HG03159 (cell line): ENCODE measurements around the gene APBB1.

Experiments
- ATAC-seq: cut with Tn5 transposase; IDR thresholded peaks from one replicate; pipeline ENCODE4 v1.9.1; 2021; ENCODE audit warnings: mild to moderate bottlenecking, moderate library complexity; ENCODE audit not compliant: unreplicated experiment

APBB1 gene

DNA sequence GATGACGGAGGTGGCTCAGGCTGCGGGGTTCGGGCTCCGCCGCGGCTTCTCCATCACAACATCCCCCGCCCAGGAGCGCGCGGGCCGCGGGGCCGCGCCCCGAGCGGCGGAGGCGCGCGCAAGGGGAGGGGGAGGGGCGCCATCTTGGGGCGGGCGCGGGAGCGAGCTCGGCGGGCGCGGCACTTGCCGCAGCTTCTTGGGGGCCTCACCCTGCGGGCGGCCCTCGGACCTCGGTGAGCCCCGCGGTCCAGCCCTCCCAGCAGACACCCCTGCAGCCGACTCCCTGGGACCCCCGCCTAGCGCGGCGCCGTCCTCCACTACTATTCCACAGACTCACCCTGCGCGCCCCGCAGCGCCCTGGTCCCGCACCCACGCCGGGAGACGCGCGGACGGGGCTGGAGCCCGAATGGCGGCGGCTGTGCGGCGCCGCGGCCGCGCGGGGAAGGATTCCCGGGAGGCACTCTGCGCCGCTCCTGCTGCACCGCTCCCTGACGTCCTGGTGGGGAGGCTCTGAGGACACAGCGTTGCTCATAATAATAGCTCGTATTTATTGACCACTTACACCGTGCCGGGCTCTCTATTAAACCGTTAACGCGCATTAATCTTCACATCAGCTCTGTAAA is at the start of gene APBB1:
TSS of gene APBB1 (minus strand) at position 86 of the 623 bp plus-strand sequence. CDS start 7,747 bp downstream, outside the sequence.
- peak; percentile 50 for ATAC-seq

DNA sequence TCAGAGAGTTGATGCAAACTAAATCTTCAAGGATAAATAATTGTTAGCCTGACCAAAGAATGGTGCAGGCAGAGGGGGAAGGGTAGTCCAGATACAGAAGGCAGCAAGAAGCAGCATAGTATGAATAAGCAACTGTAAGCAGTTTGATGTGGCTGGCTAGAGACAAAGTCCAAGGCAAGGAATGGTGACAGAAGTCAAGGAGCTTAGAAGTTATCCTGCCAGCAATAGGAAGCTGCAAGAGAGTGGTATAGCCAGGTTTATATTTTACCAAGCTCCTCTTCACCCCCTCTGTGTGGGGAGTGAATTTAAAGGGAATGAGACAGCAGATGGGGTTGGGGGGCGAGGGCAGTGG is 40.2 kb upstream of the APBB1 start:
- no peak for ATAC-seq

DNA sequence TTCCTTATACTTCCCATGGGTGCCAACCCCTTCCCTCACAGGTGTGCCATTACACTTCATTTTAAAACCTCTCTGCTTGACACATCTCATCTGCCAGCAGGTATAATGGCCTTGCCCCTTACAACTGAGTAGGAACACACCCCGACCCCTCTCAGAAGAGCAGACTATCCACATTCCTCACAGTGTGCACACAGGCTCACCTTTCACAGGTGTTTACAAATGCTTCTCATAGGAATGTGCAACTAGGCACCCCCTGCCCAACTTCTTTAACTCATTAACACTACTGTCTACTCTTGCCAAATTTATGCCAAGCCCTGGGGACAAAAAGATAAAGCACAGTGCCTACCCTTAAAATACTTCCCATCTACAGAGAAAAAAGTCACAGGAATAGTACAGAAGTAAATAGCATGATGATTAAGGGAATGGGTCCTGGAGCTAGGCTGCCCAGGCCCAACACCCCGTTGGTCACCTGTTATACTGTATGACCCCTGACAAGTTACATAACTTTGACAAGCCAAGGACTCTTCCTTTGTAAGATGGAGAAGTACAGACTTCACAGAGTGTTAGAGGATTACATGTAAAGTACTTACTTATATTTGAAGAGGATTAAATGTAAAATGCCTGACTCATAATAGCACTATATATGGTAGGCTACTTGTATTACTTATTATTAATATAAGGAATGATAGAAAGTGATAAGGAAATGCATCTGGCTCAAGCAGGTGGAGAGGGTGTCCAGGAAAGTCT is 39.6 kb upstream of the APBB1 start:
- ATAC-seq, result no peak

DNA sequence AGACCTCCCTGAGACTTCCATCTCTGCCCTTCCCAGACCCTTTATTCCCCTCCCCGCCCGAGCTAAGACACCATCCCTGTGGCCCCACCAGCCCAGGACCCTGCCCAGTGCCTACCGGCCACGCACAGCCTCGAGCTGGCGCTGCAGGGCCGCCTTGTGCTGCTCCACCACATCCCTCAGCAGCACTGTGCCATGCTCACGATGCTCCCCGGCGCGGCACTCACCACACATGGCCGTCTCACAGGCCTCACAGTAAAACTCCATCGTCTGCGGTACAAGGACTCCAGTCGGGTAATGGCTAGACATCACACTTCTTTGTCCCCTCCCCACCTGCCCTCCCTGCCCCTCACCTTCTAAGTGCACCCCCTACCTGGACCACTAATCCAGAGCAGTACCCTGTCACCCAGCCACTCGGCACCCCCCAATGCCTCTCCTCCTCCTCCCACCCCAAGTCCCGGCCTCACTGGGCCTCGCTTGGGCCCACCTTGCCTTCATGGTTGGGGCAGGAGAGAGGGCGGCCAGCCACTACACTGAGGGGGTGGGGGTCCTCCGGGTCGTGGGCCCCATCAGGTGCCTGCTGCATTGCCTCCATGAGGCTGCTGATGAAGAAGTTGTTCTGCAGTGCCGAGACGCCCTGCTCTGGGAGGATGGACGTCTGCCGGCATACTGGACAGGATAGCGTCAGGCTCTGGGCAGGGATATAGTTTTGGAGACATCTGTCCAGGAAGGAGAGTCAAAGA is 38.9 kb upstream of the APBB1 start:
- no peak for ATAC-seq

DNA sequence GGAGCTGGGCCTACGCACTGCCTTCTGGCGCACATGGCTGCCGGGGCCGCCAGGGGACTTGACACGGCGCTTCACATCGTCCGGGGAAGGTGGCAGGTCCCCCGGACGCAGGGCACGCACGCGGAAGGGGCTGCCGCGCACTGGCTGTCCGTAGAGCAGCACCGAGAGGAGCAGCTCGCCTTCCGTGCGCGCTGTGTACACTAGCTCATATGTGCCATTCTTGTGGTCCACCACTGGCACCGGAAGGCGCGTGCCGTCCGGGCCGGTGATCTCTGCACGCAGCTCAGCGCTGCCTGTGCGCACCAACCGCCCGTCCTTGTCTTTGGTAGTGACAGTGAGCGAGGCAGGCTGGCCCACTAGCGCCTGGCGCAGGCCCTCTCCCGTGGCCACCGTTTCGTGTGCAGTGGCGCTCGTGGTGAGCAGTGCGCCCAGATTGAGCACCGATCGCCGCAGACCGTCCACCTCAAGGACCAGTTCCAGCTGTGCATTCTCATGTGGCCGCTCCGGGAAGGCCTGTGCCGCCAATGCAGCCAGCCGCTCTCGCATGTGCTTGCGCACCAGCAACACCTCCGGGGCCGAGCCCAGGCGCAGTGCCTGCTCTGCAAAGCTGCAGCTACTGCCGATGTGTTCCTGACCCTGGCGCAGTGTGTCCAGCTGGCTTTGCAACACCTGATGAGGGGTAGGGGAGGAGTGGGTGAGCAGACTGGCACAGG is 37.6 kb upstream of the APBB1 start:
- no peak for ATAC-seq

DNA sequence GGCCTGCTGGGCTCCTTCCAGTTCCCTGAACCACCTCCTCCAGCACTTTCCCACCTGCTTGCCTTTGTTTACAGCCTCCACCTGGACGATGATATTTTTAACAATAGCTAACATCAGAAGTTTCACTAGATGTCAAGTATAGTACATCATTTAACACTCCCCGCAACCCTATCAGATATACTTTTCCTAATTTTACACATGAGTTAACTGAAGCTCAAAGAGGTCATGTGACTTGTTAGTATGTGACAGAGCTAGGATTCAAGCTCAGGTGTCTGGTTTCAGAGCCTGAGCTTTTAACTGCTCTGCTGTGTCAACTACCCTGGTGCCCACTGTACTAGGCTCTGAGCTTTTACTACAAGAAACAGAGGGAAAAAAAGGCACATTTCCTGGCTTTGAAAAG is 36.2 kb upstream of the APBB1 start:
- no peak for ATAC-seq

DNA sequence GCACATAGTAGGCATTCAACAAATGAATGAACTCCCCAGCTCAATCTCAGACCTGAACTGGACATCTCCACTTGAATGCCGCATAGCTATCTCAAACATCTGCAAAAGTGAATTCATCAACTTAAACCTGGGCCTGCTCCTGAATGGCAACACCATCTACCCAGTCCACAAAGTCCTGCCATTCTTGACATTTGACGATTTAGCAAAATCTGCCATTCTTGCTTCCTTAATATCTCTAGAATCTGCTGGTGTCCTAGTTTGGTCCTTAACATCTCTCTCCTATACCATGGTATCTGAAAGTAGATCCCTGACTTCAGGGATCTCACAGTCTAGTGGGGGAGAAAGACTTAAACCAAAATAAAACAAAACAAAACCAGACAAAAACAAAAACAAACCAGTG is 34.3 kb upstream of the APBB1 start:
- ATAC-seq, result no peak

DNA sequence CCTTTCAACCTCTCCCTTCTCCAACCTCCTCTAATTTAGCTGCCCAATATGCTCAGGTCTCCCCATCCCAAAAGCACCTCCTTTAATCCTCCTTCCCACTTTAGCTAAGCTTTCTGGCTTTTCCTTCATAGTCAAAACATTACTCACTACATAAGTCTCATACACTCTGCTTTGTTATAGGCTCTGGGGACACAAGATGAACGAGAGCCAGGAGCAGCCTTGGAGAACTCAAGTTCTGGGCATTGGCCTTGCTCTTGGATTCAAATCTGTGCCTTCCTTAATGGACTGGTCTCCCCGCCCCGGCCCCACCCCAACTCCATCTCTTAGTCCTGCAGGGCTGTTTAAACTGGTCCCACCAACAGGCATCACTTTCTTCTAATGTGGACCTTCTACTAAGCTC is 33.3 kb upstream of the APBB1 start:
- ATAC-seq, result no peak

DNA sequence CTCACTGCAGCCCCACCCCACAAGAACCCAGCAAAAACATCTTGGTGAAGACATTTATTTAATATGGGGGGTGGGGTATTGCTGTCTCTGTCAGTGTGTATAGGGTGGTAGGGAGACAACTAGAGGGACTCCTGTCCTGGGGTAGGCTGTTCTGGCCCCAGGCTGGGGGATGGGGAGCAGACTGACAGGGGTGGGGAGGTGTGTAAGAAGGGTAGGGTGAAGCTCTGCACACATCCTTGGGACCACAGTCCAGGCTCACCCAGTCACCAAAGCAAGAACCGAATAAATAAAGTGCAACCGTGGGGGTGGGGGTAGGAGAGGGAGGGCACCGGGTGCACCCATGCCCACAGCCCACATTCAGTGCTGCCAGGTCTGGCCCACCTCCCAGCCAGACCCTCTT is 29.7 kb upstream of the APBB1 start:
- no peak for ATAC-seq

DNA sequence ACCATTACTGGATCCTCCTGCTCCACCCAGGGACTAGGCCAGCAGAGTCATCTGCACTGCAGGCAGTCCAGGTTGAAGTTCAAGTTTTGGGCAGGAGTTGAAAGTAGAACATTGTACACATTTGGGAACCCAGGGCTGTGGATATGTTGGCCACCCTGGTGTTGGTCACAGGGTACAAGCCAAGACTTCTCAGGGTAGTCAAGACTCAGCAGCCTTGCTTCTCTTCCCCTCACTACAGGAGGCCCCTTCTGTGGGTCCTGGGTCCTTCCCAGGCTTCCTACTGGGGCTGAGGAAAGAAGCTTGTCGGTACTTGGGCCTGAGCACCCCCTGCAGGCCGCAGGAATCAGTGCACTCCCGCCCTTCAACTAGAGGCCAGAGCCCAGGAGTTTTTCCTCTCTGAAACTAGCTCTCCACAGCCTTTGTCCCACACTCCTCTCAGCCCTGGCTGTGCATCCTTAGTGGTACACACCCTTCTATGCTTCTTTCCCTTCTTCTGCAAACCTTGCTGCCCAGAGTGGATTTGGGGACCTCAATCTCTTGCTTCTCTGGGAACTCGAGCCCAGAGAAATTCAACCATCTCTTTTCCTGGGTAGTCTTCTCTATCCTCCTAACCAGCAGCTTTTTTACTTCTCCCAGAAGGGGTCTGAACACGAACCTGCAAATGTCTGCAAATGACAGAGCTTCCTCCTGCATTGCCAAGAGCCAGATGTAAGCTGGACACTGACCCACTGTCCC is 24.5 kb upstream of the APBB1 start:
- ATAC-seq, result peak; percentile 85

DNA sequence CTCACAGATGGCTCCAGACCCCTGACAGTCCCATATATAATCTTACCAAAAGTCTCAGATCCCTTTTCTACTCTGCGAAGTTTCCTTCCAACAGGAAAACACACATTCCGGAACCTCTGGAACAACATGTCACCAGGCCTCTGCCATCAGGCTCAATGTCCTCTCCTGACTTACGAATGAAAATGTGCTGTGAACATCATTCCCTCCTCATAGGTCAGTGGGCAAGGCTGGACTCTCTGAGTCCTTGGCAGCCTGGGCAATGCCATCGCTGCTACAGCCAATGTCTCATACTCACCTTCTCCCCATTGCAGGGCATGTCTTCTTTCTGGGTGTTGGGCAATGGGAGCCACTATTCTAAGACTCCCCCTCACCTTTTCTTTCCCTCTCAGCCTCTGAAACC is 23.5 kb upstream of the APBB1 start:
- no peak for ATAC-seq

DNA sequence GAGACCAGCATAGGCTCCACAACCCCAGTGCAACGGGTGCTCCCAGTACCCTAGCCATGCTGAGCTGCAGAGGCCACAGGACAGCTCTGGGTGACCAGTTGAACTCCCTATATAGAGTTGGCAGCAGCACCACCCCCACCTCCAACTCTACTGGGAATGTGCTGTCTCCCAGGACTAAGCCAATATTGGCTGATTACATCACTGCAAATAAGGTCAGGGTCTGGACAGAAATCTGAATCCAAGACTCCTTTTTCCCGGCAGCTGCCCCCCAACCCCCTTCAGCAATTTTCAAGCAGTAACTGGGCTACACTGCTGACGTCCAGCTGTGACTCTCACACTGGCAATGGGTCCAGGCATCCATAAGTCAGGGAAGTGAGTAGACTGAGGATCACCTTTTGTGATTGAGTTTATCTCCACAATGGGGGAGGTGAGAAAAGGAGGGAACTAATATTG is 22.0 kb upstream of the APBB1 start, which contains the start of gene HPX:
TSS of gene HPX (minus strand) at position 82 of the 453 bp plus-strand sequence. CDS start at position 58, 24 bp downstream.
- ATAC-seq, result no peak

DNA sequence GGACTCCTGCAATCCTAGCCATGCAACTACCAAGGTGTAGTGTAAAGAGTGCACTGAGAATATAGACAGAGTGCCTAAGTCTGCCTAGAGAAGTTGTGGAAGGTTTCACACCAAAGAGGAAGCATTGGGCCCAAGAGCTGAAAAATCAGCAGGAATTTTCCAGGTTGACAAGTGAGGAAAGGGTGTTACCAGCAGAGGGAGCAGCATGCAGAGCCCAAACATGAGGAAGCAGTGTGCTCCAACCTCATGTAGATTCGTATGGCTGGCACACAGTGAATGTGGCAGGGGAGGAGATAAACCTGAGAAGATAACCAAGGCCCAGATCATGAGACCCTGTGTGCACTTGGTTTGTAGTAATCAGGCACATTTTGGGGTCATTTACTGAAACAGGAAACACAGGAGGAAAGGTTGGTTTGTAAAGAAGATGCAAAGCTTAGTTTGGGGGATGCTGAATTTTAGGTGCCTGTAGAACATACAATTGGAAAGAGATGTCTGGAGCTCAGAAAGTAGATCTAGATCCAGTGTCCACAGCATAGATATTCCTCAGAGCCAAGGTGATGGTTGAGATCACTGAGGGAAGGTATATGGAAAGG is 20.2 kb upstream of the APBB1 start:
- ATAC-seq, result no peak

DNA sequence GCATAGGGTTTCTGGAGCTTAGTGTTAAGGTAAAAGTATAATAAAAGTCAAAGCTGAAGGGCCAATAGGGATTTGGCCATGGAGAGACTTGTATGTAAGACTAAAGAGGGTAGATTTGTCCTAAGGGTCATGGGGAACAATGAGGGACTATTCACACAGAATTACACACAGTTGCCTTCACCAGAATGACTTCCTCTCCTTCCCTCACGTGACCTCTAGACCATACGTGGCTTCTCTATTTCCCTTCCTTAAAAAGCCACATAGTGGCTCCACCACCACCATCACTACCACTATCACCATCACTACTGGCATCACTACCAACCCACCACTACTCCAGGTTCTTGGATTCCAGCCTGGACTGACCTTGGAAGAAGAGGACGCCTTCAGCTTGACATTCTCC is 19.1 kb upstream of the APBB1 start:
- ATAC-seq, result no peak

DNA sequence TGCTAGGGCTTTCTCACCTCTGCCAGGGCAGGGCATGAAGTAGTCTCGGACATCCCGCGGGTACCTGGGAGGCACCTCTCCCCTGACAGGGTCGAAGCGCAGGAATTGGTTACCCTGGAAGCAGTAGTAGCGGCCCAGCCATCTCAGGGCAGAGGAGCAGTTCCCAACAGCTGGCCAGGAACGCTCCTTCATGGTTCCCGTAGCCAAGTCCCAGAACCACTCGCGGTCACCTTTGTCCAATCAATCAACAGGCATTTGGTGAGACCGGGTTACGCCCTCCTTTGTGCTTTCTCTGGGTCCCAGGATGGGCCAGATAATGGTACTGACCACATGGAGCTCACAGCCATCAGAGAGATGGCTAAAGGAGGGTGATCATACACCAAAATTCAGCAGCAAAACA is 18.5 kb upstream of the APBB1 start:
- ATAC-seq, result no peak

DNA sequence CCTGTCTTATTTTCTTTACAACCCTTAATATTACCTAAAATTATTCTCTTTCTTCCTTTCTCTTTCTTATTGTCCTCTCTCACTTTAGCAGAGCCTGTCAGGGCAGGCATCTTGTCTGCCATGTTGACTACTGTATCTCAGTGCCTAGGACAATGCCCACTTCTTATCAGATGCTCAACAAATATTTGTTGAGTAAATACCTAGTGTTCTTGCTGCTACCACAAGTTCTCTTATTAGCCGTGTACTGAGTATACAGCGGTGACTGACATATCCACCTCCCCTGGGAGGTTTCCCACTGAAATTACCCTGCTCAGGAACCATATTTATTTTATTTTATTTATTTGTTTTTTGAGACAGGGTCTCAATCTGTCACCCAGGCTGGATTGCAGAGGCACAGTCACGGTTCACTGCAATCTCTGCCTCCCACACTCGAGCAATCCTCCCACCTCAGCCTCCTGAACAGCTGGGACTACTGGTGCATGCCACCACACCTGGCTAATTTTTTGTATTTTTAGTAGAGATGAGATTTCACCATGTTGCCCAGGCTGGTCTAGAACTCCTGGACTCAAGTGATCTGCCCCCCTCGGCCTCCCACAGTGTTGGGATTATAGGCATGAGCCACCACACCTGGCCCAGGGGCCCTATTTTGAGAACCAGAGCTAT is 15.2 kb upstream of the APBB1 start:
- no peak for ATAC-seq

DNA sequence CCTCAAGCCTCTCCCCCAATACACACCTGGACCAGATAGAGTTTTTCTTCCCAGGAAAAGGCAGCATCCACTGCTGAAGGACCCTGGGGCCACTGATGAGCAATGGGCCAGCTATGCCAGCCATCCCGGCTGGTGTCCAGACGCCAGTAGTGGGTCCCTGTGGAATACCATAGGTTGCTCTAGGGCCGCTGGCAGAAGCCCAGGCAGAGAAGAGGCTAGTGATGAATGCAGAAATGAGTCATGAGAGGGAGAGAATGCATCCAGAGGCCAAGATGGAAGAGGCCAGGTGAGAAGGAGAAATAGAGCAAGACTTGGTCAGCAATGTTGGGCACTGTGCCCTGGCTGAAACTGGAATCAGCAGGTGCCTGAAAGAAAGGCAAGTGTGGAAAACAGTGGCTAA is 13.0 kb upstream of the APBB1 start:
- no peak for ATAC-seq

DNA sequence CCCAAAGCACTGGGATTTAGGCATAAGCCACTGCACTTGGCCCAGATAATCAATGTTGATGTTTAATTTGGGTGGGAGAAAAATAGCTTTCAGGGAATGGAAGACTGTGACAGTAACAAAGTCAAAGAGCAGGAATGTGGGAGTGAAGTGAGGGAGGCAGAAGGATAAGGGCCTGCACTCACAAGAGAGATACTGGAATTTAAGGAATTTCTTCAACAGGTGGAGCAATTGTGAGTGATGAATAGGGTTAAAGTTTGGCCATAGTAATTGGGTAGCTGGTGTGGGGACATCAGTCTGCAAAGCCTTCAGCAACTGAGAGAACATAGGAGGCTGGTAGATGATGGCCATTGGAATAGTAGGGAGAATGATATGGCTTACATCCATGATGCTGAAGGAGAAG is 8.6 kb upstream of the APBB1 start:
- no peak for ATAC-seq

DNA sequence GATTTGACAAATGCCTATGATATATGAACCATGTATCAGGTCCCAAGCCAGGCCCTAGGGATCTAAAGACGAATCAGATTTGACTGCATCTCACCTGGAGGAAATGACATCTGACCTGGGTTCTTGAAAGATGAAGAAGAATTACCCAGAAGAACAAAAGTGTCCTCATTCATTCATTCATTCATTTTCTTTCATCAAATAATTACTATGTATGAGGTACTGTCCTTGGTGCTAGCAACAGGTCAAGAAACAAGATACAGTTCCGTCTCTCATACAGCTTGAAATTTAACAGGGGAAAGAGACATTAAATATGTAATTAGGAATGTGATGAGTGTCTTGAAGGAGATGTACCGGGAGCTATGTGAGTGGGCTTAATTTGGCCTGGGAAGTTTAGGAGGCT is 1.8 kb upstream of the APBB1 start:
- no peak for ATAC-seq

DNA sequence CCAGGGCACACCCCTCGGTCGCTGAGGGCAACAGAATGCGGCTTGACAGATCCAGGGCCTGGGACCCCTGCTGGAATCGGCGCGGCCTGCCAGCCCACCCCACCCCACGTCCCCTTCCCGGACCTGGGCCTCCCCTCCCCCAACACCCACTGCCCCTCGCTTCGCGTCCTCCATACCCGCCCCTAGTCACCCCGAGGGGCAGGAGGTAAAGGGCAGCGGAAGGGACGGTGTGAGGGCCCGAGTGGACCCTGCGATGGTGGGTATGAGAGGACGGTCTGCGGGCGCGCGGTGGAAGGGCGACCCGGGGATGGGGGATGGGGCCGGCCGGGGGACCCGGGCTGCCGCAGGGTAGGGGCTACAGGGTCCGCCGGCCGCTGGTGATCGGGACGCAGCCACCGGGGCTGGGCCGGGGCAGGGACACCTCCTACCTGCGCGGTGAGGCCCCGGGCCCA is 311 bp downstream of the APBB1 start:
- no peak for ATAC-seq
